SKM-1 treated with dmso at 0.1 percent for 144 hours (cell line): Measurements from ENCODE around the gene STX10.

Source experiments
- DNase-seq: peaks from one replicate; lab custom pipeline; 2025; ENCODE audit not compliant: unreplicated experiment; lab: John Stamatoyannopoulos, UW

The STX10 gene

DNA sequence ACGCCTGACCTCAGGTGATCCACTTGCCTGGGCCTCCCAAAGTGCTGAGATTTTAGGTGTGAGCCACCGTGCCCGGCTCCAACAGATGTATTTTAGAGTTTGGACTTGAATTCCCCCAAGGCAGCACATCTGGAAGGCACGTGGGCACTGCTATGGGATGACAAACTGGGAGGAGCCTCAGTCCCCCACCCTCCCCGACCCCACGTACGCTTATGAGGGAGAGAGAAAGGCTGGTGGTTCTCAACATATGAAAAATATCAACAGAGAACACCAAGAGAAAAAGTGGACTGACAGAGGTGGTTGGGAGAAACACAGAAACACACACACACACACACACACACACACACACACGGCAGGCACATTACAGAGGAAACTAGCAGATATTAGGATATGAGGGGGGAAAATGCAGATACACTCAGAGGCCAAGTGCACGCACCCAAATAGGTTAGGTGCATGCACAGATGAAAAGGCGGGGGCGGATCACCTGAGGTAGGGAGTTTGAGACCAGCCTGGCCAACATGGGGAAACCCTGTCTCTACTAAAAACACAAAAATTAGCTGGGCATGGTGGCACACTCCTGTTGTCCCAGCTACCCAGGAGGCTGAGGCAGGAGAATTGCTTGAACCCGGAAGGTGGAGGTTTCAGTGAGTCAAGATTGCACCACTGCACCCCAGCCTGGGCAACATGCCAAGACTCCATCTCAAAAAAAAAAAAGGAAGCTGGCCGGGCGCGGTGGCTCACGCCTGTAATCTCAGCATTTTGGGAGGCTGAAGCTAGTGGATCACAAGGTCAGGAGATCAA lies 3.2 kb downstream of the STX10 start:
- DNase-seq, result peak; percentile 68

DNA sequence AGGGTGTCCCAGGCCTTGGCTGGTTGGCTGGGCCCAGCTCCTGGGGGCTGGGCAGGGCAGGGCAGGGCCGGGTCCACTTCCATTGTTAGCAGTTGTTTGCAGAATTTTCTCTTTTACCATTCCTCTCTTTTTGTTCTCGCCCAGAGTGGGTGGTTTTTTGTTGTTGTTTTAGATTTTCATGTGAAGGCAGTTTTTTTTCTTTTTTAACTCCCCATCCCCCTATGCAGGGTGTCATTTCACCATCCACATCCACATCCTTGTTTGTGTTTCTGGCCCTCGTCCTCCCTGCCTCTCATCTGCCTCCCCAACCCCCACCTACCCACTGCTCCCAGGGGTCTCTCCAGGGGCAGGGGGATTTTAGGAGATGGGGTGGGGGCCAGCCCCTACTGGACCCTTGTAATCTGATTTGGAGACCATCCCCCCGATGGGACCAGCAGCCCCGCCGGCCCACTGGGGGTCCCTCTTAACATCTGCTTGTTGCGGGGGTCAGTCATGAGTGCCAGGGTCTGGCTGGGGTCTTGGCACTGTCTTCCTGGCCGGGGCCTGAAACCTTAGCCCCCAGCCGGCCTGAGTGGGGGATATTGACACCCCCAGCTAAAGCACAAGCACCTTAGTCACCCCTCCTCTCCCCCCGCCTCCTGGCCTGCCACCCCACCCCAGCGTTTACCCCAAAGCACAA lies 10.4 kb downstream of the STX10 start:
- DNase-seq, result no peak

DNA sequence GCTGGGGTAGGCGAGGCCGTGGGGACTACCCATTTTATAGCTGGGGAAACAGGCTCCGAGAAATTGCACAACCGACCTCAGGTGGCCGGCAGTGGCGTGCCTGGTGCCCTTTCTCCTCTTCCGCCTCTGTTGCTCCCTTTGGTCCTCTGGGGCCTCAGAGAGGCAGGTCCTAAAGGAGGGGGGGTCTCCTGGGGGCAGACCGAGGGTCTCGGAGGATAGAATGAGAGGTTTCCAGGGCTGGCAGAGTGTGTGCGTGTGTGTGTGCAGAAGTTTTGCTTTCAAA lies 11.3 kb downstream of the STX10 start:
- DNase-seq, result no peak

DNA sequence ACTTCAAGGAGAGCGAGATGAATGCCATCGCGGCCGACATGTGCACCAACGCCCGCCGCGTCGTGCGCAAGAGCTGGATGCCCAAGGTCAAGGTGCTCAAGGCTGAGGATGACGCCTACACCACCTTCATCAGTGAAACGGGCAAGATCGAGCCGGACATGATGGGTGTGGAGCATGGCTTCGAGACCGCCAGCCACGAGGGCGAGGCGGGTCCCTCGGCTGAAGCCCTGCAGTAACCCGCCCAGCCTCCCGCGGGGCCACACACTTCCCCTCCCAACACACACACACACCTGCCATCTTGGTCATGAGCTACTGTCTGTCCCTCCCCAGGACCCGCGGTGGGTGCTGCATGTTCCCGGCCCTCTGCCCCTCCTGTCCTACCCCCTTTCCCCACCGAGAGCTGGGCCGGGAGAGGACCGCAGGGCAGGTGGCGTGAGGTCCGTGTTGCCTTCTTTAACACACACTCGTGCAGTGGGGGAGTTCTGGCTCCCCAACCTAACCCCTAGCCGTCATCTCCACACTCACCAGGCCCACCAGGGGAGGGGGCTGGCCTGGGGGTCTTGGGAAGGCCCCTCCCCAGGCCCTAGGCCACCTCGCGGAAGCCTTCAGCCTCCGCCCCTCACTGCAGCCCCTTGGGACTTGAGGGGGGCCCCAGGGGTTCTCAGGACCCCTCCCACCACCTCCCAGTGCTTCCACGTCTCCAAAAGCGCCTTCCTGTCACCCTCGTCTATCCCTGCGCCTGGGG lies 11.8 kb downstream of the STX10 start:
- DNase-seq, result no peak

DNA sequence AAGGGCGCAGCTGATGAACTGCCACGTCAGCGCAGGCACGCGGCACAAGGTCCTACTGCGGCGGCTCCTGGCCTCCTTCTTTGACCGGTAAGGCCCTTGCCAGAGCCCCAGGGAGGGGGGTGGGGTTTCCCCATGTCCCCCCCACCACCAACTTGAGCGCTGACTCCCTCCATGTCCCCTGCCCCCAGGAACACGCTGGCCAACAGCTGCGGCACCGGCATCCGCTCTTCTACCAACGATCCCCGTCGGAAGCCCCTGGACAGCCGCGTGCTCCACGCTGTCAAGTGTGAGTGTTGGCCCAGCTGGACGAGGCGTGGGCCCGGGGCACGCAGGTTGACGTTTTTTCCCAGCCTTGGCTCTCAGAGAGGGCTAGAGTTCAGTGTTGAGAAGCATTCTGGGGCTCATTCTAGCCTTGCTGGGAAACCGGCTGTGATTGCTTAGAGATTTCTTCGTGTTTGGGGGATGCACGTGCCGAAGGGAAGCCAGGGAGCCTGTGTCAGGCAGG lies 12.8 kb downstream of the STX10 start:
- no peak for DNase-seq

DNA sequence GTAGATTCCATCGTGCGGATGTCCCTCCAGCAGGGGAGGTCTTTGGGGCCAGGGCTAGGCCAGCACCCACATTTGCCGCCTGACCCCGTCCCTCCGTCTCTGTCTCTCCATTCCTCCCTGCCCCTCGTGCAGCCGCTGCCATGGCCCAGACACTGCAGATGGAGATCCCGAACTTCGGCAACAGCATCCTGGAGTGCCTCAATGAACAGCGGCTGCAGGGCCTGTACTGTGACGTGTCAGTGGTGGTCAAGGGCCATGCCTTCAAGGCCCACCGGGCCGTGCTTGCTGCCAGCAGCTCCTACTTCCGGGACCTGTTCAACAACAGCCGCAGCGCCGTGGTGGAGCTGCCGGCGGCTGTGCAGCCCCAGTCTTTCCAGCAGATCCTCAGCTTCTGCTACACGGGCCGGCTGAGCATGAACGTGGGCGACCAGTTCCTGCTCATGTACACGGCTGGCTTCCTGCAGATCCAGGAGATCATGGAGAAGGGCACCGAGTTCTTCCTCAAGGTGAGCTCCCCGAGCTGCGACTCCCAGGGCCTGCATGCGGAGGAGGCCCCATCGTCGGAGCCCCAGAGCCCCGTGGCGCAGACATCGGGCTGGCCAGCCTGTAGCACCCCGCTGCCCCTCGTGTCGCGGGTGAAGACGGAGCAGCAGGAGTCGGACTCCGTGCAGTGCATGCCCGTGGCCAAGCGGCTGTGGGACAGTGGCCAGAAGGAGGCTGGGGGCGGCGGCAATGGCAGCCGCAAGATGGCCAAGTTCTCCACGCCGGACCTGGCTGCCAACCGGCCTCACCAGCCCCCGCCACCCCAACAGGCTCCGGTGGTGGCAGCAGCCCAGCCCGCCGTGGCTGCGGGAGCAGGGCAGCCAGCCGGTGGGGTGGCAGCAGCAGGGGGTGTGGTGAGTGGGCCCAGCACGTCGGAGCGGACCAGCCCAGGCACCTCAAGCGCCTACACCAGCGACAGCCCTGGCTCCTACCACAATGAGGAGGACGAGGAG lies 14.8 kb downstream of the STX10 start:
- DNase-seq, result no peak

DNA sequence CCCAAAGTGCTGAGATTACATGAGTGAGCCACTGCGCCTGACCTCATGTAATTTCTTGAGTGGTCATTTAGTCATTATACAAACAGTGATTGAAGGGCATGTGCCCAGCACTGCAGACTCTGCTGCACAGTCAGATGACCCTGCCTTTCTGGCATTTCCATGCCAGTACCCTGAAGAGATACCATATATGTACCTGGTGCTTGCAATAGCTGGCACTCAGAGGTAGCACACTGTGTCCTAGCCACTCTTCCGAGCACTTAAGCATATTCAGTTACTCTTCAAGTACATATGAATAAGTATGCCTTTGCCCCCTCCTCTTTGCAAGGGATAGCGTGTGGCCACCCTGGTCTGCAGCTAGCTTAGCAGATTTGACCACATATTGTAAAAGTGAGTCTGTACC lies 15.5 kb downstream of the STX10 start:
- DNase-seq, result no peak

DNA sequence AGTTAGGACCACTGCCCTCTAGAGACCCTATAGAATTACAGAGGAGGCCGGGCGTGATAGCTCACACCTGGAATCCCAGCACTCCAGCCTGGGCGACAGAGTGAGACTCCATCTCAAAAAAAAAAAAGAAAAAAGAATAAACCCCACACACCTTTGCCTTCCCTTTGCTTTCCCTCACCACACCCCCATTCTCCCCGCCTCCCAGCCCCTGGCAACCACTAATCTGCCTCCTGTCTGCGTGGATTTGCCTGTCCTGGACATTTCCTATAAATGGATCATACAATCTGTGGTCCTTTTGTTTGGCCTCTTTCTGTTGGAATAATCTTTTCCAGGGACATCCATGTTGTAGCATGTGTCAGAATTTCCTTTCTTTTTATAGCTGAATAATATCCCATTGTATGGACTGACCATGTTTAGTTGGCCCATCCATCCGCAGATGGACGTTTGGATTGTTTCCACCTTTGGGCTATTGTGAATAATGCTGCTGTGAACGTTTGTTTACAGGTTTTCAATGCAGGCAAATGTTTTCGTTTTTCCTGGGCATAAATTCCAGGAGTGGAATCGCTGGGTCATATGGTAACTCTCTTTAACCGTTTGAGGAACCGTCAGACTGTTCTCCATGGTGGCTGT lies 16.8 kb downstream of the STX10 start:
- DNase-seq, result no peak

DNA sequence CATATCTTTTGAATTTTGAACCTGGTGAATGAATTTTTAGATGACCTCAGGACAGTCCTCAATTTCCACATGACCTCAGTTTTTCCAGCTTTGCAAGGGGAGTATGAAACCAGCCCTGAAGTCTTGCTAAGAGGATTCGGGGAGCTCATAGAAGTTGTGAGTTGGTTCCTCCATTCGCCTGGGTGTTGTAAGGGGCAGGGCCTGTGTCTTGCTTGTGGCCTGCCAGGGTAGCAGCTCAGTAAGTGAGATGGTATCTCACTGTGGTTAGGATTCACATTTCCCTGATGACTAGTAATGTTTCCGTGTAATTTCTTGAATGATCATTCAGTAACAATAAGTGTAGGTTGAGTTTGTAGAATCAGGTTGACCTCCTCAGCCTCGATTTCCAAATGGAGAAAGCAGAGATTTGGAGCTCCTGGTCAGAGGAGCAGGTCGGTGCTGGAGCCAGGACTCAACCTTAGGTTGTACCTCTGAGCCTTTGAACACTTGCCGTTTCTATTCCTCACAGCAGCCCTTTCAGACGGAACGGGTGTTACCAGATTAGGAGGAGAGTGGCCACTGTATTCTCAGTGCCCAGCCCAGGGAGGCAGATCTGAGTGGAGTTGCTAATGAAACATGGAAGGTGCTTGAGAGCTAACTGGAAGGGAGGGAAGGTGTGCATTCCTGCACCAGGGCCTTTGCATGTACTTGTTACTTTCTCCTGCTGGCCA lies 17.5 kb downstream of the STX10 start:
- no peak for DNase-seq

DNA sequence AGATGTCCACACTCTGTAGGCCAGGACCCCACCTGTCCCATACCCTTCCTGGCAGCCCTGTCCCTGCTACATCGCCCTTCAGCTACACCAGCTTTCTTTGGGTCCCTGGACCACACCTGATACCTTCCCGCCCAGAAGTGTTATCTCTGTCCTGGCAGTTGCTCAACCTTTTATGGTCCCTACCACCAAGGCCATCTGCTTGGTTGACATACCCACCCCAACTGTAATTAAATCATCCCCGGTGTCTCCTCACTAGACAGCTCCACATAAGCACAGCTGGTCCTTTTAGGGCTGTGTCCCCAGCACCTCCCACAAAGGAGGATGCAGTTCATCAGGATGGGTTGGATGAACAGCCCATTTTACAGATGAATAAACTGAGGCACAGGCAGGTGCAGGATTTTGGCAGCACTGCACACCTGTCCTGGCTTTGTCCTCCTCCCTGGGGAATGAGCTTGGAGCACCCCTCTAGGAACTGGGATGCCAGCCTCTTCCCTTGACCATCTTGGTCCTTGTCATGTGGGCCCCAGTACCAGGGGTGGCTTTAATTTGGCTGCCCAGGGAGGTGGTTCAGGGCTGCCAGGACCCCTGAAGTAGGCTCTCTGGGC lies 19.2 kb downstream of the STX10 start:
- DNase-seq, result no peak

DNA sequence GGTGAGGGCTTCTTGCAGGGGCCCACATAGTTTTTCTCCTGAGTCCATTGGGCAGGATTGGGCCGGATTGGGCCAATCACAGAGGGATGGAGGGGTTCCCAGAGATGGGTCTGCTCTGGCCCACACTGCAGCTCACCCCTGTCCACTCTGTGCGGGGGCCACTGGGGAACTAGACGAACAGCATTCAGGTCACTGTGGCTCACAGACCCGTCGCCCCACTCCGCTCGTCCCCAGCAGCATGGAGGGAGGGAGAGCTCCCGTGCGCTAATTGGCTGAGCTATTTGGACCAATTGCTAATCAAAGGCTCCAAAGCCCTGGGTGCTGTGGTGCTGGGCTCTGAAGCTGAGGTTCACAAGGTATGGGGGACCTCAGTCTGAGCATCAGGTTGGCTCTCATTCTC lies 20.8 kb downstream of the STX10 start:
- no peak for DNase-seq

DNA sequence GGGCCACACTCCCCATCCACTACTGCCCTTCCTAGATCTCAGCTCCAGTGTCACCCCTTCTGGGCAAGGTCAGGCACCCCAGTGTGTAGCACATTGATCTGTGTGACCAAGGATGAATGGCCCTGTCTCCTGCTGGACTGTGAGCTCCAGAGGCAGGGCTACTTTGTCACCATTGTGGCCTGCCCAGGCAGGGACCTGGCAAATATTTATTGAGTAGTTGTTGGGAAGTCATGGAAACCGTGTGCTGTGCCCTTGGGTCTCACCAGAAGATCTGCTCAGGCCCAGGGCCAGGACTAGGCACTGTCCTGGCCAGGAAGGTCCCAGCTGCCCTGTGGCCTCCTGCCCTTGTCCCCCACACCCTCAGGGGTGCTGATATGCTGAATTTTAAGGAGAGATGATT lies 21.6 kb downstream of the STX10 start:
- no peak for DNase-seq

DNA sequence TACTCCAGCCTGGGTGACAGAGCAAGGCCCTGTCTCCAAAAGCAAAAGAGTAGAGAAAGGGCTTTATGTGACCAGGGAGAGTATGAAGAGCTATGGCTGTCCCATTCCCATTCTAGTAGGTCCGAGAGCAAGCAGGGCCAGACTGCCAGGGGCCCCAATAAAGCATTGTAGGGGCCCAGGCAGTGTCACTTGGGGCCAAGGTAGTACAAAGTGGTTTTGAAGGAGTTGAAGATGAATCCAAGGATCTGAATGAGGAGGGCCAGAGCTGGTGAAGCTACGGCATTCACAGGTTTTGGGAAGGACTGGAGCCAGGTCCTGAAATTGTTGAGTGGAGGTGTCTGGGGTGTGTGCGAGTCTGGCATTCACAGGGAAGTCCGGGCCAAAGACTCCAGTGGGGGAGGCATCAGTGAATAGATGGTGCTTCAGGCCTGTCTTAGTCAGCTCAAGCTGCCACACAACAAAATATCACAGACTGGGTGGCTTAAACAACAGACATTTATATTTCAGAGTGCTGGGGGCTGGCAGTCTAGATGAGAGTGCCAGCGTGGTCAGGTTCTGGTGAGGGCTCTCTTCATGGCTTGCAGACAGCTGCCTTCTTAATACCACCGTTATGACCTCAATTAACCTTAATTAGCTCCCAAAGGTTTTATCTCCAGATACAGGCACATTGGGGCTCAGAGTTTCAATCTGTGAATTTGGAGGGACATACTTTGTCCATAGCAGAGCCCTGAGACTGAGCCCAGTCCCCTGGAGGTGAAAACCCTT lies 22.2 kb downstream of the STX10 start:
- DNase-seq, result no peak

DNA sequence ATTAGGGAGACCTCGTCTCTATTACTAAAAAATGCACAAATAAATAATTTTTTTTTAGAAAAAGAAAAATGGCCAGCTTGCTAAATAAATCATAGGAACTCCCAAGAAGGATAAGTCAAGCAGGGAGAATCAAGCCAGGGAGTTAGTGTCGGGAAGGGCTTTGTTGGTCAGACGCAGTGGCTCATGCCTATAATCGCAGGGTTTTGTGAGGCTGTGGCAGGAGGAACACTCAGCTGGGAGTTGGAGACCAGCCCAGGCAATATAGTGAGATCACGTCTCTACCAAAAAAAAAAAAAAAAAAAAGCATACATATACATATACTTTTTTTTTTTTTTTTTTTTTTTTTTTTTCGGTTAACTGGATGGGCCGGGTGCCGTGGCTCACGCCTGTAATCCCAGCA lies 23.1 kb downstream of the STX10 start:
- DNase-seq, result no peak

DNA sequence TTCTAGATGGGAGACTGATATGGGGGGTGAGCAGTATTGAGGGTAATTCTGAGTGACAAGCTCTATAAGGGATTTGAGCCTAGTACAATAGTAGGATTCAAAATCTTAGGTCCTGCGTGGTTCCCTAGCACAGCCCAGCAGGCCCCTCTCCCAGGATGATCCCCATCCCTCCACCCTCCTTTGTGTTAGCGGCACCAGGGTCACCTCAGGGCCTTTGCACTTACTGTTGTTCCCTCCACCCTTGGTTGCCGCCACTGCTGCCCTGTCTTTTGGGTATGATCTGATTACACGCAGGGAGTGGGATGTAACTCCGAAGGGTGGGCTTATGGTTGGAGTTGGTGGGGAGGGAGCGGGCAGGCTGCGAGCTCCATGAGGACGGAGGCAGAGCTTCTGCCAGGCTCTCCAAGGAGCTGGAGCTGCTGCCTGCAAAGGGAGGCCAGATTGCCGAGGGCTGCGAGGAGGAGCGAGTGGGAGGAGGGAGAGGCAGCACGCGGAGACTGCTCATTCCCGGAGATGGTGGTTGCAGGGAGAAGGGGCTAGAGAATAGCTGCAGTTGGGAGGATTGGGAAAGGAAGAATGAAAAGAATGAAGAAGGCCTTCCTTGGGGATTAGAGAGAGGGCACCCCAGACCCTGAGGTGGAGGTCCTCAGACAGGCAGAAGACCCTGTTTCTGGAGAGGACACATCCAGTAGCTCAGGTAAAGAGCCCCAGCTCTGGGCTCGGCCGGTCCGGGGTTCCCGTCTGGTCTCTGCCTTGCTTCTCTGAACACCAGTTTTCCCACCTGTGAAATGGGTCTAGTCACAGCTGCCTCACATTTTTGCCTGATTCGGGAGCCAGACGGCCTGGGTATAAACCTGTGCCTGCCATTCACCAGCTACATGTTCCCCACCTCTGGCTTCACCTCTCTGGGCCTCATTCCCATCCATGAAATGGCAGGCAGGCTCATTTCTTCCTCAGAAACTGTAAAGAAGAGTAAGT lies 26.9 kb downstream of the STX10 start:
- no peak for DNase-seq

DNA sequence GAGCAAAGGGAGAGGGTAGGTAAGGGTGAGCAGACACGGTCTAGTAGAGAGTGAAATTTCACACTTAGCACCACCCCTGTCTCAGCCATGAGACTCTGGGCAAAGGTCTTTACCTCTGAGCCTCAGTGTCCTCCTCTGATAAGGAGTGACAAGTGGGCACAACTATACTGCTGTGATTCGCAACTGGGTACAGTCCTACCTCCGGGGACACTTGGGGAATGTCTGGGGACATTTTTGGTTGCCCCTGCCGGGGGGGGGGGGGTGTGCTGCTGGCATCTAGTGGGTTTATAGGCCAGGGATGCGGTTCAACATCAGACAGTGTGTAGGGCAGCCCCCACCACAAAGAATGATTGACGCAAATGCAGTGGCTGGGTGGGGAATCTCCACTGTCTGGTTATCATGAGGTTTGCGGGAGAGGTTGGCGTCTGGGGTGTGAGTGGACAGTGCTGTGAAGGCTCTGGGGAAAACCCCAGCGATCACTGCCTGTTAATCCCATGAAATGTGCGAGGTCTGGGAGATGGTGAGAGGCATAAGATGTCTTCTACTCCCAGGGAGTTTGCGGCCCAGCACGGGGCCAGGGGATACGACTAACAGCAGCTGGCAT lies 27.8 kb downstream of the STX10 start:
- no peak for DNase-seq
